GM18868 (cell line): ENCODE measurements around the gene CXADR.

Source experiments
- ATAC-seq: cut with Tn5 transposase; IDR thresholded peaks from one replicate; pipeline ENCODE4 v1.9.1; 2021; ENCODE audit warnings: mild to moderate bottlenecking, moderate library complexity; ENCODE audit not compliant: unreplicated experiment

CXADR gene

GRCh38 chr21:17539323-17539722 lies 26.5 kb downstream of the CXADR start:
- ATAC-seq = no peak

GRCh38 chr21:17539743-17540341 lies 27.0 kb downstream of the CXADR start:
- ATAC-seq = no peak

- no peak for ATAC-seq
These were observed 27.7 kb downstream of the CXADR start for GRCh38 chr21:17540530-17540929.

GRCh38 chr21:17542371-17543011 lies 29.6 kb downstream of the CXADR start:
- ATAC-seq = no peak

GRCh38 chr21:17545007-17545406 lies 32.2 kb downstream of the CXADR start:
- ATAC-seq = no peak

- no peak for ATAC-seq
These were observed 35.4 kb downstream of the CXADR start for GRCh38 chr21:17548262-17548661.

- ATAC-seq = no peak
These were observed 37.9 kb downstream of the CXADR start for GRCh38 chr21:17550671-17551308.

GRCh38 chr21:17552410-17552809 lies 39.6 kb downstream of the CXADR start:
- no peak for ATAC-seq

- ATAC-seq = no peak
These were observed 41.3 kb downstream of the CXADR start for GRCh38 chr21:17554120-17554519.

GRCh38 chr21:17554679-17555465 lies 42.0 kb downstream of the CXADR start:
- no peak for ATAC-seq

GRCh38 chr21:17560377-17561025 lies 47.7 kb downstream of the CXADR start:
- ATAC-seq = no peak

- ATAC-seq = no peak
These were observed 57.9 kb downstream of the CXADR start for GRCh38 chr21:17570786-17571185.

- no peak for ATAC-seq
These were observed 59.6 kb downstream of the CXADR start for GRCh38 chr21:17572431-17572830.

GRCh38 chr21:17575076-17575475 lies 62.2 kb downstream of the CXADR start:
- ATAC-seq = no peak

GRCh38 chr21:17576080-17576835 lies 63.4 kb downstream of the CXADR start:
- ATAC-seq = no peak

- ATAC-seq = no peak
These were observed 64.9 kb downstream of the CXADR start for GRCh38 chr21:17577701-17578100.

GRCh38 chr21:17578162-17578561 lies 65.3 kb downstream of the CXADR start:
- ATAC-seq = no peak

- ATAC-seq = no peak
These were observed 66.0 kb downstream of the CXADR start for GRCh38 chr21:17578876-17579275.

- ATAC-seq = no peak
These were observed 67.5 kb downstream of the CXADR start for GRCh38 chr21:17580319-17580718.

GRCh38 chr21:17583898-17584297 lies 71.1 kb downstream of the CXADR start:
- ATAC-seq = no peak
